GM12891 (cell line): ENCODE data around the gene MYO7B.

Source experiments
- DNase-seq: peaks from one replicate; pipeline ENCODE4 v3.0.0; 2011; ENCODE audit warnings: low spot score; ENCODE audit not compliant: insufficient read length
- FAIRE-seq: peaks from 2 replicates; lab custom pipeline; 2011; peaks lifted over from hg19 to GRCh38; lab: Jason Lieb, UNC
- PAX5 ChIP-seq: IDR thresholded peaks from 2 replicates; pipeline ENCODE4 v1.6.1; 2011; ENCODE audit warnings: low read length, moderate library complexity, mild to moderate bottlenecking; ENCODE audit not compliant: insufficient read depth, severe bottlenecking
- POLR2A ChIP-seq: IDR thresholded peaks from 2 replicates; pipeline ENCODE4 v1.6.1; 2011; ENCODE audit warnings: low read depth, low read length, control low read depth
- POLR2AphosphoS5 ChIP-seq: IDR thresholded peaks from 2 replicates; pipeline ENCODE4 v1.6.1; 2011; ENCODE audit warnings: low read depth, low read length, control low read depth
- POU2F2 ChIP-seq: IDR thresholded peaks from 2 replicates; pipeline ENCODE4 v1.6.1; 2011; ENCODE audit warnings: low read depth, mild to moderate bottlenecking, control low read depth, low read length, moderate library complexity
- SPI1 ChIP-seq: IDR thresholded peaks from 2 replicates; pipeline ENCODE4 v1.6.1; 2011; ENCODE audit warnings: low read depth, low read length, control low read depth
- TAF1 ChIP-seq: IDR thresholded peaks from 2 replicates; pipeline ENCODE4 v1.6.1; 2011; ENCODE audit warnings: low read depth, low read length, control low read depth

Gene MYO7B

DNA sequence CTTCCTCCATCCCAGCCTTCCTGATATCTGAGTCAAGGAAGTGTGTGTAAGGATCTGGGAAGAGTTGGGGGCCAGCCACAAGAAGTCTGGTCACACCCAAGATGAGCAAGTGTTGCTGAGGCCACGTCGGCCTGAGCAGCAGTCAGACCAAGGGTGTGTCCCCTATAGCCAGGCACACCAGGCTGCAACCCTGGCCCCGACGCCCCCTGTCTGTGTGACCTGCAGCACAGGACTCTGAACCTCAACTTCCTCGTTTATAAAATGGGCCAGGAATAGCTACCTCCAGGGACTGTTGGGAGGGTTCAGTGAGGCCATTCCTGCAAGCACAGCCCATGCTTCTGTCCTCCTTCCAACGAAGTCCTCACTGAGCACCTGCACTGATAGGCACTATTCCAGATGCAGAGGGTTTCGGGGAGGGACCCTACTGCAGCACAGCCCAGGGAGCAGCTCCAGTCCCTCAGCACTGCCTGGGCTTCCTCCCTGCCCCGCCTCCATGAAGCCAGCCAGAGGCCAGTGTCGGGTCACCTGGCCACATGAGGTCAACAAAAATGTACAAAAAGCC lies 126.5 kb downstream of the MYO7B start:
- TF ChIP-seq TAF1 (no peak), POU2F2 (no peak), SPI1 (no peak), POLR2A (no peak), PAX5 (no peak)
- no peak for FAIRE-seq
- no peak for DNase-seq

DNA sequence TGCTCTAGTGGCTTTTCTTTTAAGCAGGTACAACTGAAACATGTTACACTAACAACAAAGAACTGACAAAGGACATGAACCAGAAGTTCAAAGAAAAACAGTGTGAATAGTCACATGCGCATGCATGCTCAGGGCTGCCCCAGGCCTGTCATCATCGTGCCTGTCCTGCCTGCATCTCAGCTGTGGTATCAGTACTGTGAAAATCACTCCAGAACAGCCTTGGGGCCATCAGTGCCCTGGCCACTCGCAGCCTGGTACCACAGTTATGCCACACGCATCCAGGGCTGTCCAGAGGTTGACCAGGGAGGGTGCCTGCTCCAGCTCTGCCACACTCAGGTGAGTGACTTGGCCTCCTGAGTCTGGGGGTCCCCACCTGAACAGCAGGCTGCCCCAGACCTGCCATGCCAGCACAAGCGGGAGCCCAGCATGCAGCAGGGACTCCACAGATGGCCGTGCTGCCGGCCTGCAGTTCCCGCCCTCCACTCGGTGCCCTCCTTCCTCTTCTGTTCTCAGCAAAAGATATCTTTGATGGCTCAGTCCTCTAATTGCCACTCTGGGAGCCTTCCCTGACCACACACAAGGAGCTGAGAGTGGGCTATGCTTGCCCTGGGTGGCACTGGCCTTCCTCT lies 127.6 kb downstream of the MYO7B start:
- TF ChIP-seq PAX5, result no peak
- TF ChIP-seq POLR2A, result no peak
- TF ChIP-seq TAF1, result no peak
- TF ChIP-seq SPI1, result no peak
- no peak for TF ChIP-seq POLR2AphosphoS5
- TF ChIP-seq POU2F2, result no peak
- no peak for FAIRE-seq
- DNase-seq, result no peak

DNA sequence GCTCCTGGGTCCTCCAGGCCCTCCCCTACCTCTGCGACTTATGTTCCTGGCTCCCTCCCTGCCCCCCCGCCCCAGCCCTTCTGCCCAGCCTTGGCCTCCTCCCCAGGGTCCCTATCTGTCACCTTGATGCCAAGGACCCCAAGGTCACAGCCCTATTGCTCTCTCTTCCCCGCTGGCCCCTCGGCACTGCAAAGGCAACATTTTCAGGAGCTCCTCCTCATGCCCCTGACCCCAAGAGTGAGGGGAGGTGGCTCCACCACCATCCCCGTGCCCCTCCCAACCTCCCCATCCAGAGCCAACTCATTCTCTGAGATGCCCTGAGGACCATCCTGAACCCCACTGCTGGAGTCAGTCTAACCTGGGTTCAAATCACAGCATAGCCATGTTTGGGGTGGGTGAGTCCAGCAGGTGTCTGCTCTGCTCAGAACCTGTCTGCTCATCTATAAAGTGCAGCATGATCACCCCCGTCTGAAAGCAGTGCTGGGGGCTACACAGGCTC lies 128.1 kb downstream of the MYO7B start:
- DNase-seq, result no peak
- no peak for FAIRE-seq
- TF ChIP-seq TAF1 (no peak), POU2F2 (no peak), SPI1 (no peak), POLR2AphosphoS5 (no peak), PAX5 (no peak), POLR2A (no peak)

DNA sequence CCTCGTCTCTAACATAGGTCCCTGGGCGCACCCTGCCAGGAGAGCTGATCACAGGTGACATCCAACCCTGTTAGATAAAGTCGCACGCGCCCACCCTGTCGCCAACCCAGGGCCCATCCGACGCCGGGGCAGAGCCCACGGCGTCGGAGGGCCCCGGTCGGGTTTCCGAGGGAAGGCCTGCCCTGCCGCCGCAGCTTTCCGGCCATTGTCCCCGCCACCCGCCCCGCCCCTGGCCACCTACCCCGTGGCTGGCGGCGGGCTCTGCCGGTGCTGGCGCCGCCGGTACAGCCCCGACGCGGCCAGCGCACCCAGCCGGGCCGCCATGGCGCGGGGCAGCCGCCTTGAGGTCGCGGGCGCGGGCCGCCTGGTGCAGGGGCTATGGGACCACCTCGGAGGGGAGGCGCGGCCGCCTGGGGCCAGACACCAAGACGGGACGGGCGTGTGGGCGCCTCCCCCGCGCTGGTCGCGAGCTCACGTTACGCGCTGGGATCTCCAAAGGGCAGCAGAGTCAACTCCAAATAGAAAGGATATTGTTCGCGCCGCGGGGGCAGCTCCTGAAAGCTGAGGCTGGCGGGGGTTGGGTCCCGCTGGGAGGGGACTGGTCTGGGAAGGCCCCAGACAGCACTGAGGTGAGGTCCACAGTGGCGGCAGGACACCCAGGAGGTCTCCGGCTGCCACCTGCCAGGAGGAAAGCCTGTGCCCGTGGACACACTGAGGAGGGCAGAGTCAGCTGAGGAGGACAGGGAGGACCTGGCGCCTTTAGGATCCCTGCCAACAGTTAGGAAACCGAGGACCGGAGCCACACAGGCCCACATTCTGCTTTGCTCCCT lies 128.8 kb downstream of the MYO7B start:
- DNase-seq (no peak), FAIRE-seq (no peak)

DNA sequence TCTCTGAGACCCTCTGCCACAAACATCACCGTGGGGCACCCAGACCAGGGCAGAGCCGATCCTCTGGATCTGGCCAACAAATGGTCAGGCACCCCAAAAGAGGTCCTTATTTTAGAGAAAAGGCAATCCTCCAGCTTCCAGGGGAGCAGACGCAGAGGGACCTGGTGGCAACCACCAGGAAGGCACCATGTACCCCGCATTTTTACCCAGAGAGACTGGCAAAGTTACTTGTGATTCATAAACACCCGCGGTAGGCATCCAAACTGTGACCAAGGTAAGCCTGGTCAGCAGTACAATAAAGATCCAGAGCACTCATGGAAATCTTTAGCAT lies 129.4 kb downstream of the MYO7B start:
- no peak for DNase-seq
- TF ChIP-seq TAF1 (no peak), PAX5 (no peak), POLR2AphosphoS5 (no peak), POU2F2 (no peak), POLR2A (no peak), SPI1 (no peak)
- FAIRE-seq, result no peak

More for the DNA sequence above, 128.8 kb downstream of the MYO7B start:
- TF ChIP-seq POLR2A (no peak), POLR2AphosphoS5 (no peak), SPI1 (no peak)

DNA sequence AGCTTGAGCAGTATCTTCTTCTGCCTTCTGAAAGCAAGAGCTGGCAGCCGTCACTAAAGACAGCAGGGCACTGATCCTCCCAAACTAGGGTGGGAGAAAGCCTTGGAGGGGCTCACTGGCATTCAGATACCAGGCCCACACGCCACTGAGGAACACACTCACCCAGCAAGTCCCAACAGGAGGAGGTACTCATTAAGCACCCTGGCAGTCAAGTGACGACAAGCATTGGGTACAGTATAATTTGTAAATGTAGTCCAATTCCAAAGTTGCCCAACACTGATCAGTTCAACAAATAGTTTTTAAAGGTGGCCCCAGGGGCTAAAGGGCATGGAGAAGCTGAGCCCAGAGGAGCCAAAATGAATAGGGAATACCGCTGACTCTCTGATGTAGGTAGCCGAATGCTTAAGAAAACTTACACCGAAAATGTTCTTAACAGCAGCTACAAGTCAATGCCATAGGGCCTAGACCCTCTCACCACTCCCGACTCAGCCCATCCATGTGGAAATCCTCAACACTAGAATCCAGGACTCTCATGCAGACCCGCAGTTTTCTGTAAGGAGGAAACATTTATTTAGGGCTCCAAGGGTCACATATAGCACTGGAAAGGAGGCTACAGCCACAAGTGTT lies 129.9 kb downstream of the MYO7B start:
- FAIRE-seq (no peak), DNase-seq (no peak)
- no peak for TF ChIP-seq SPI1
- no peak for TF ChIP-seq TAF1
- TF ChIP-seq POLR2A, result no peak
- no peak for TF ChIP-seq POLR2AphosphoS5
- no peak for TF ChIP-seq POU2F2
- no peak for TF ChIP-seq PAX5

DNA sequence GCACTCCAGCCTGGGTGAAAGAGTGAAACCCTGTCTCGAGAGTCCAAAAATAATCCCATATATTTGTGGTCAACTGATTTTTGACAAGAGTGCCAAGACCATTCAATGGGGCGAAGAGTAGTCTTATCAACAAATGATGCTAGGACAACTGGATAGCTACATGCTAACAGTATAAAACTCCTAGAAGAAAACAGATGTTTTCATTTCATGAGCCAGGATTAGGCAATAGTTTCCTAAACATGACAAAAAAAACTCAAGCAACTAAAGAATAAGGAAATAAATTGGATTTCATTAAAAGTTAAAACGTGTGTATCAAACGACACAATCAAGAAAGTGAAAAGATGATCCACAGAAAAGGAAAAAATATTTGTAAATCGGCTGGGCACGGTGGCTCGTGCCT lies 133.6 kb downstream of the MYO7B start:
- TF ChIP-seq TAF1 (no peak), POLR2AphosphoS5 (no peak), POLR2A (no peak)
- FAIRE-seq (no peak), DNase-seq (no peak)

DNA sequence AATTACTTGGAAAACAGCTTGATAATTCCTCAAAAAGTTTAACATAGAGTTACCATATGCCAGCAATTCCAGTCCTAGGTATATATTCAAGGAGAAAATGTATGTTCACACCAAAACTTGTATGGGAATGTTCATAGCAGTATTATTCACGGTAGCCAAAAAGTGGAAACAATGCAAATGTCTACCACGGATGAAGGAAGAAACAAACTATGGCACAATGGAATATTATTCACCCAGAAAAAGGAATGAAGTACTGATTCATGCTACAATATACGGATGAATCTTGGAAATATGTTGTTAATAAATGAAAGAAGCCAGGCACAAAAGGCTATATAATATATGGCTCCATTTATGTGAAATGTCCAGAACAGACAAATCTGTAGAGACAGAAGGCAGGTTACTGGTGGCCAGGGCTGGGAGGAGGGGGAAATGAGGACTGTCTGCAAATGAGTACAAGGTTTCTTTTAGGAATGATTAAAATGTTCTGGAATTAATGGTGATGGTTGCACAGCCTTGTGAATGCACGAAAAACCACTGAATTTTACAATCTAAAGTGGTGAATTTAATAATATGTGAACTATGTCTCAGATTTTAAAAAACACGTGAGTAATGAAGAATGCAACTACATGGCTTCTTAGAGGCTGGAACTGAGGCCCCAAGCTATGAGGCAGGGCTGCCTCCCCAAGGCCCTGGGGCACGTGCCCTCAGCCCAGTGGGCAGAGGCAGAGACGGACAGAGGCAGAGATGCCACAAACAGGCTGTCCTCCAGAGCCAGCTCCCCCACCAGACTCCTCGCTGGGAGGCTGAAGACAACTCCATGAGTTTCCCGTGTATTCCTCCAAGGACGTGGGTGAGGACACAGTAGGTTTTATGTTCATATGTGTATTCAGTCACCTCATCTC lies 134.8 kb downstream of the MYO7B start:
- FAIRE-seq (no peak), DNase-seq (no peak)

DNA sequence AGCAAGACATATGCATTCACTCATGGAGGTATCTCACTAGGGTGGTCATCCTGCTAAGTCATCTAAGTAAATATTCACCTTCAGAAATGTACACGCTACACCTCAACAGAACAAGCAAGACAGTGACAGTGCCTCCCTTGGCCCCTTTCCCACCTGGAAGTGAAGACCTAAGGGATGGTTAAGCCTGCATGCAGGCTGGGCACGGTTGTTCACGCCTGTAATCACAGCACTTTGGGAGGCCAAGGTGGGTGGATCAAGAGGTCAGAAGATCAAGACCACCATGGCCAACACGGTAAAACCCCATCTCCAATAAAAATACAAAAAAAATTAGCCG lies 135.4 kb downstream of the MYO7B start:
- TF ChIP-seq TAF1, result no peak
- no peak for TF ChIP-seq POLR2A
- TF ChIP-seq SPI1, result no peak
- TF ChIP-seq PAX5, result no peak
- TF ChIP-seq POU2F2, result no peak
- no peak for TF ChIP-seq POLR2AphosphoS5
- DNase-seq, result no peak
- FAIRE-seq, result no peak

More for the DNA sequence above, 134.8 kb downstream of the MYO7B start:
- no peak for TF ChIP-seq POLR2A
- TF ChIP-seq TAF1, result no peak
- no peak for TF ChIP-seq POU2F2
- no peak for TF ChIP-seq PAX5
- TF ChIP-seq POLR2AphosphoS5, result no peak
